GM21723 (cell line): ENCODE results near the gene ANXA9.

ENCODE experiments used
- ATAC-seq: cut with Tn5 transposase; IDR thresholded peaks from one replicate; pipeline ENCODE4 v1.9.1; 2021; ENCODE audit warnings: mild to moderate bottlenecking, moderate library complexity; ENCODE audit not compliant: unreplicated experiment

Gene ANXA9, protein sequence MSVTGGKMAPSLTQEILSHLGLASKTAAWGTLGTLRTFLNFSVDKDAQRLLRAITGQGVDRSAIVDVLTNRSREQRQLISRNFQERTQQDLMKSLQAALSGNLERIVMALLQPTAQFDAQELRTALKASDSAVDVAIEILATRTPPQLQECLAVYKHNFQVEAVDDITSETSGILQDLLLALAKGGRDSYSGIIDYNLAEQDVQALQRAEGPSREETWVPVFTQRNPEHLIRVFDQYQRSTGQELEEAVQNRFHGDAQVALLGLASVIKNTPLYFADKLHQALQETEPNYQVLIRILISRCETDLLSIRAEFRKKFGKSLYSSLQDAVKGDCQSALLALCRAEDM

DNA sequence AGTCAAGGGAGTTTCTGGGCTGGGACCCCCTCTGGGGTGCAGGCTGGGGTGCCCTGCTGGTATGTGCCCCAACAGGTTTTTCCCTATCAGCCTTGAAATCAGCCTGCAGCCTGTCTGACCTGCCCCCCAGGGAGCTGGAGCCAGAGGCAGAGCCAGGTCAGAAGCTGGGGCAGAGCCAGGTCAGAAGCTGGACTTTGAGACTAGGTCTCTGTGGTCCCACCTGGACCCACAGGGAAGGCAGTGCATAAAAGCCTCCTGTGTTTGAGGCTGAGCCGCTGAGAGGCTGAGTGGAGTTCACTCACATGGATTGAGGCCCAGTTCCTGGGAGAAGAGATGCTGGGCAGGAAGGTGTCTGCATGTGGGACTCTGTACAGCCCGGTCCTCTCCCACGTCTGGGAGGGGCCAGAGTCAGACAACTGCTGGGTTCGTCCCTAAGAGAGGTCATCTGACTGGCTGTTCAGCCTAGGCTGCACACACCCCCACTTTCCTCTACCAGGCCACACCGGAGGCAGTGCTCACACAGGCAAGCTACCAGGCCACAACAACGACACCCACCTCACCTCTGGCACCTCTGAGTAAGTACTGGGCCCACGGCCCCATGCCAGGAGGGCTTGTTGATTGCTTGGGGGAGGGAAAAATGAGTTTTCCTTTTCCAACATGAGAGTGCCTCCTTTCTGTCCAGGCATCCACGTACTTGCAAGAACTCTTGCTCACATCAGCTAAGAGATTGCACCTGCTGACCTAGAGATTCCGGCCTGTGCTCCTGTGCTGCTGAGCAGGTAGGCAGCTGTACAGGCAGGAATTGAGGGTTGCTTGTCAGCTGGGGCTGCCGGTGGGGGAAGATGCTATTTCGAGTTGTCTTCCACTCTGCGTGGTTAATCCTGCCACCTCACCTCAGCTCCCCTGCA is at the start of gene ANXA9:
ANXA9 (plus strand) TSS at position 488 of the 908 bp plus-strand sequence. CDS start 814 bp downstream, outside the sequence.
- ATAC-seq = no peak

DNA sequence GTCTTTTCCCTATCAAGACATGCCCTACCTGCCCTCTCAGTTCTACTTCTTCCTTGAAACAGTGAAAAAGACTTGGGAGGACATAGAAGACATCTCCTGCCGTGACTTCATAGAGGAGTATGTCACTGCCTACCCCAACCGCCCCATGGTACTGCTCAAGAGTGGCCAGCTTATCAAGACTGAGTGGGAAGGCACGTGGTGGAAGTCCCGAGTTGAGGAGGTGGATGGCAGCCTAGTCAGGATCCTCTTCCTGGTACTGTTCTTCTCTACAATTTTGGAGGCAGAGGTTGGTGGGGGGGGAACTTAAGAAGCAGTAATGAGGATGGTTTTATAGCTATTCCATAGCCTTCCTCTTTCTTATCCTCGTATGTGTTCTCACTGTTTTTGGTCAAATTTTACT is 37.2 kb upstream of the ANXA9 start:
- no peak for ATAC-seq

DNA sequence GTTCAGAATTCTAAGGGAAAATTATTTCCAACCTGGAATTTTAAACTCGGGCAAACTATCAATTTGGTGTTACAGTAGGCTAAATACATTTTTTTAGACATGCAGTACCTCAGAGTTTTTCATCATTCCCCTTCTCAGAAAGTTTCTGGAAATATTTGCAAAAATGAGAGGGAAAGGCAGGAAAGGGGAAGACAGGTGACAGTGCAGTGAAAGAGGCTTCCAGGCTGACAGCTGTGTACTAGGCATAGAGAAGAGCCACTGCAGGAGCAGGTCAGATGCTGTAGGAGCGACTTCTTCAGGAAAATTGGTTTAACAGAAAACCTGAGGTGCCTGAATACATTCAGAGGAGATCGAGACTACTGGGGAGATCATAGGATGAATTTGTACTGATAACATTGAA is 27.4 kb upstream of the ANXA9 start:
- ATAC-seq = no peak

DNA sequence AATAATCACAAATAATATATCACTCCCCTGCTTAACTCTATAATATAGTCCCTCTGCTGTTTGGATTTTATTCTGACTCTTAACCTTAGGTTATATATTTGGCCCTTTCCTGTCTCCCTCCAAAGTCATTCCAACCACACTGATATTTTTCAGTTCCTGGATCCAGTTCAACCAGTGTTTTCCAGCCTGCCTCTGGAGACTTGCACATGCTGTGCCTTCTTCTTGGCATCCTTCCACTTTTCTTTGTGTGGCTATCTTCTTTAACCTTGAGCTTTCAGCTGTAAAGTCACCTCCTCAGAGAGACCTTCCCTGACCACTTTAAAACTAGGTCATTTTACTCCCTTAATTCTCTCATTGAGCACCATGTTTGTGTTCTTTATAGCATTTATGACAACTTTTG is 26.8 kb upstream of the ANXA9 start:
- no peak for ATAC-seq

DNA sequence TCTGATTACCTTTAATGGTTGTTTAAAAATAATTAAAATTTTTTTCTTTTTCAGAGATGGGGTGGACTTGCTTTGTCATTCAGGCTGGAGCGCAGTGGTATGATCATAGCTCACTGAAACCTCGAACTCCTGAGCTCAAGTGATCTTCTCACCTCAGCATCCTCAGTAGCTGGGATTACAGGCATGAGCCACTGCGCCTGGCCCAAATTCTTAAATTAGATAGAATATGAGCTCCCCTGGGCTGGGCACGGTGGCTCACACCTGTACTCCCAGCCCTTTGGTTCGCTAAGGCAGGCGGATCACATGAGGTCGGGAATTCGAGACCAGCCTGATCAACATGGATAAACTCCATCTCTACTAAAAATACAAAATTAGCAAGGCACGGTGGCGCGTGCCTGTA is 24.4 kb upstream of the ANXA9 start:
- ATAC-seq = no peak

DNA sequence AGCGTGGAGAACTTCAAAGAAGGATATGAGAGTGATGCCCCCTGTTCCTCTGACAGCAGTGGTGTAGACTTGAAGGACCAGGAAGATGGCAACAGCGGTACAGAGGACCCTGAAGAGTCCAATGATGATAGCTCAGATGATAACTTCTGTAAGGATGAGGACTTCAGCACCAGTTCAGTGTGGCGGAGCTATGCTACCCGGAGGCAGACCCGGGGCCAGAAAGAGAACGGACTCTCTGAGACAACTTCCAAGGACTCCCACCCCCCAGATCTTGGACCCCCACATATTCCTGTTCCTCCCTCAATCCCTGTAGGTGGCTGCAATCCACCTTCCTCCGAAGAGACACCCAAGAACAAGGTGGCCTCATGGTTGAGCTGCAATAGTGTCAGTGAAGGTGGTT is 21.4 kb upstream of the ANXA9 start:
- ATAC-seq = no peak

DNA sequence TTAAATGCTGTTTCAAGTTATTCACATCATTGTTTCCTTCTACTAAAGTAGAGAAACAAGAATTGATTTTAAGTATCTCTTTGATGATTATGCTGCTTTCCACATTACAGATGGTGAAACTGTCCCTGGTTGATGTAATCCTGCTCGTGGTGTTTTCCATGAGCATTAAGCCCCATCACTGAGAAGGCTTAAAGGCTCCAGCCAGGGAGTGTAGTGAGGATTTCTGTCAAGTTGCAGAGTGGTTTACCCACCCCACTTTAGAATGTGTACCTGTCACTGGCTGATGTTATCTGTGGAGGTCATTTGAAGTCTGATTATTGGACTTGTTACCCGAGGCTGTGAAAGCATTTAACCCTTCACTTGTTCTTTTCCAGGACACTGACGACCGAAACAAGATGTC is 20.3 kb upstream of the ANXA9 start:
- no peak for ATAC-seq

DNA sequence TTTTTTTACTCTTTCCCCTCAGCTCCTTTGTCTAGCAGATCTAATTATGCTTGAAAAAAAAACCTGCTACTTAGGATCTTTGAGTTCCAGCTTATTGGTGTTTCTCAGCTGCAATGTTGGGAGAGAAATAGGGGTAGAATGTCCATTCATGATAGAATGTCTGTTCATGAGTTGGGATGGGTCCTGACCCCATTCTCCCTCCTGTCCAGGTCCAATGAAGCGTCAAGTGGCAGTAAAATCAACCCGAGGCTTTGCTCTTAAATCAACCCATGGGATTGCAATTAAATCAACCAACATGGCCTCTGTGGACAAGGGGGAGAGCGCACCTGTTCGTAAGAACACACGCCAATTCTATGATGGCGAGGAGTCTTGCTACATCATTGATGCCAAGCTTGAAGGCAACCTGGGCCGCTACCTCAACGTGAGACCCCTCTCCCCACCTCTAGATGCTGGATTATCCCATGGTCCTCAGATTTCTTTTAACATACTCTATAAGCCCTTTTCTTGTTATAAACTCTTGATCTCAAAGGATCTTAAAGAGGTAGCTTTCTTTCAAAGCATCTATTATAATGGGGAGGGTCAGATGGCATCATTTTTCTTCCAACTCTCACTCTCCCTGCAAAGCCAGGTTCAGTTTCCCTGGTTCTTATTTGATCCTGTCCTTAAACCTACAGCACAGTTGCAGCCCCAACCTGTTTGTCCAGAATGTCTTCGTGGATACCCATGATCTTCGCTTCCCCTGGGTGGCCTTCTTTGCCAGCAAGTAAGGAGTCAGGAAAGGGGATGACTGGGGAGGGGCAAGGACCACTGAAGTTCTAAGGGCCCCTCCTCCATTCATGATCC is 18.6 kb upstream of the ANXA9 start:
- no peak for ATAC-seq

DNA sequence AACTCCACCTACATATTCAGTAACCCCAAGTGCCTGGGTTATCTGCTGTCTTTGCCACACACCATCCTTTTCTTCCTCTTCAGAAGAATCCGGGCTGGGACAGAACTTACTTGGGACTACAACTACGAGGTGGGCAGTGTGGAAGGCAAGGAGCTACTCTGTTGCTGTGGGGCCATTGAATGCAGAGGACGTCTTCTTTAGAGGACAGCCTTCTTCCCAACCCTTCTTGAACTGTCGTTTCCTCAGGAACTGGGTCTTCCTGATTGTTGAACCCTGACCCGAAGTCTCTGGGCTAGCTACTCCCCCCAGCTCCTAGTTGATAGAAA is 18.0 kb upstream of the ANXA9 start:
- ATAC-seq = no peak

DNA sequence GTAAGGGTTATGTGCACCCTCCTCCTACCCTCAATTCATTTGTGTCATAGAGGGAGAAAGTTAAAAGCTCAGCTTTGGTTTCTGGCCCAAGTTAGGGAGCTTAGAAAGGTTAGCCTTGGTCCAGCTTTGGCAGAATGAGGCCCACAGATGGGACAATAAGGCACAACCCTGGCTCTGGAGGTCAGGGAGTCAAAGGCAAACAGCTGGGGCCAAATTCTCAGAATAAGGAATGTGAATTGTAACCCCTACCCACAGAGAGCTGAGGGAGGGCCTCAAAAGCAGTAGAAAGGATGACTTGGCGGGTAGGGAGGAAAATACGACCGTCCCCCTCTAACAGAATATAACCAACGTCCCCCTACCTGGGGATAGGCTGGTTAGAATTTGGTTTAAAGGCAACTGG is 16.5 kb upstream of the ANXA9 start:
- no peak for ATAC-seq

DNA sequence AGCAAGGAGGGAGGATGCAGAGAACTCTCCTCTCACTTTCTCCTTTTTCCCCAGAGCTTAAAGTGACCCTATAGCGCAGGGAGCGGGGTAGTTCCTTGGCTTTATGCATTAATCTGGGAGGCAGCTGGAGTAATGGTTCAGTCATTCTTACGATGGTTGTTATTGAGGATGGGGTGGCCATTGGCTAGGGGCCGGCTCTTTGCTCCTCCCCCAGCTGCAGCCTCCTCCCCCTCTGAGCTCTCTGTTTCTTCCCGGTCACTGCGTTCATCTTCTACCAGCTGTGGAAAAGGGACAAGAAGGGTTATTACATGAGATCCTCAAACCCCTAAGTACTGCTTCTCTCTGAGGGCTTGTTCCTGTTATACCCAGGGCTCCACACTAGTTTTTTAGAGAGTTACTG is 16.1 kb upstream of the ANXA9 start:
- no peak for ATAC-seq

DNA sequence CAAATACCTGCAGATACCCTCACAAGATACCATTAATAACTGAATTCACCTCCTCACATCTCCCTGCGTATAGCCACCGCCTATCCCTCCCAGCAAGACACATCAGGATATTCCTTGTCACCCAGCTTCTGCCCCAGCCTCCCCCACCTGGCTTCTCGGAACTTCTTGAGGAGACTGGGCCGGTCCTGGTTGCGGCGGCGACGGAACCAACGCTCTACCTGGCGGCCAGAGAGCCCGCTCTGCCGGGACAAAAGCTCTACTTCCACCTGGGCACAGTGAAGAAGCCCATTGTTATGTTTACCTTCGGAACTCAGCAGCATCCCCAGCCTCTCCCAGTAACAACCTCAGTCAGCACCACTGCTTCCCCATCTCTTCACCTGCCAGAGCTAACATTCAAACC is 14.2 kb upstream of the ANXA9 start:
- ATAC-seq = no peak

DNA sequence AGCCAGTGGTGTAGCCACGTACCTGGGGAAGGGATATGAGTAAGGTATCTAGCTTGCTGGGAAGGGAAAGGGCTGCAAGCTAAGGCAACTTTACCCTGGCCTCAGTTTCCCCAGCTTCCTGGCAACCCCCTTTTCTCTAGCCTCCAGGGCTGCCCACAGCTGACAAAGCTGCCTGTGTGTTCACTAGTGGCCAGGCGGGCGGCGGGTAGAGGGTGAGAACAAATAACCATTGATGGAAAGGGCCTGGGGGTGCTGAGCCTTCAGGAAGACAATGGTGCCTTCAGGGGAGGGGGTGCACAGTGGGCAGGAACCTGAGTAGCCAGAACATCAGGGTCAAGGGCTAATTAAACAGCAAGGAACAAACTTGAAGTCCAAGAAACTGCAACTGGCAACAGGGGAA is 13.6 kb upstream of the ANXA9 start:
- ATAC-seq = no peak

DNA sequence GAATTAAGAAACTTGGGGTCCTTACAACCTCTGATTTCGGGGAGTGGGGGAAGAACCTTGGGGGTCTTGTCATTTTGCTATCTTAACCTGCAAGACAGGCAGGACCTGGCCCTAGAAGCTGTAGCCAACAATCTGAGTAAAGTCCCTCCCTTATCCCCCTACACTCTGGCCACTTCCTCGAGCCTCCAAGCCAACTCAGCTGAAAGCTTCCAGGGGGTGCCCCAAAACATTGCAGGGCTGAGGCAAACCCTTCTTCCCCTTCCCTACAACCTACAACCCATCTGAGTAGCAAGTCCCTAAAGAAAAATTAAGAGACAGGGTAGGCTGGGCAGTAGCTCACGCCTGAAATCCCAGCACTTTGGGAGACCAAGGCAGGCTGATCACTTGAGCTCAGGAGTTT is 12.5 kb upstream of the ANXA9 start:
- ATAC-seq = no peak

DNA sequence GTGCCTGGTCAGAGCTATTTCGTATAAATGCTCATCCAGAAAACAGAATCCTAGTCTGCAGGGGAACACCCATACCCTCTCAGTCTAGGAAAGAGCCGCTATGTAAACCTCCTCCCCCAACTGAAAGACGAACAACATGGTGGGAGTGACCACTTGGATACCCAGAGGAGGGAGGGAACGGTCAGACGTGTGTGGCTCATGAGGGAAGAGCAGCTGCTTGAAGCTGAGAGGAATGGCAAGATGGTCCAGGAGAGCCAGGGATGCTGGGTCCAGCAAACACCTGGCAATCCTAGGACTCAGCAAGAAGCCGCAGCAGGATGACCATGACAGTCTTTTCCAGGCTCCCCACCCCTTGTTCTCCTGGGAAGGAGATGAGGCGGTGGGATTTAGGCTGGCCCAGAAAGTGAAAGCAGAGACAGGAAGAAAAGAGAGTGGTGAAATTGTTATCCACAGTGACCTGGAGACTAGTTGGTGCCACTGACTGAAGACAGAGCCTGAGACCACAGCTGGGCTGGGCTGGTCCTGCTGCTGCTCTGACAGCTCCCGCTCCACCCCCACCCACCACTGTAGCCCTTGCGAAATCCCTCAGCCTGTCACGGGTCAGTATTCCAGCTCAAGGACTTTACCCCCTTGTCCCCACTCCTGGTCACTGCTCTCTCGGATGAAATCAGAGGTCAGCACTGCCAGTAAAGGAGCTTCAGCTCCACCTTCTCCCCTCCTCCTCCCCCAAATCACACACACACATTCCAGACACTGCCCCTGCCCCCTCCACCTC is 11.1 kb upstream of the ANXA9 start:
- no peak for ATAC-seq

DNA sequence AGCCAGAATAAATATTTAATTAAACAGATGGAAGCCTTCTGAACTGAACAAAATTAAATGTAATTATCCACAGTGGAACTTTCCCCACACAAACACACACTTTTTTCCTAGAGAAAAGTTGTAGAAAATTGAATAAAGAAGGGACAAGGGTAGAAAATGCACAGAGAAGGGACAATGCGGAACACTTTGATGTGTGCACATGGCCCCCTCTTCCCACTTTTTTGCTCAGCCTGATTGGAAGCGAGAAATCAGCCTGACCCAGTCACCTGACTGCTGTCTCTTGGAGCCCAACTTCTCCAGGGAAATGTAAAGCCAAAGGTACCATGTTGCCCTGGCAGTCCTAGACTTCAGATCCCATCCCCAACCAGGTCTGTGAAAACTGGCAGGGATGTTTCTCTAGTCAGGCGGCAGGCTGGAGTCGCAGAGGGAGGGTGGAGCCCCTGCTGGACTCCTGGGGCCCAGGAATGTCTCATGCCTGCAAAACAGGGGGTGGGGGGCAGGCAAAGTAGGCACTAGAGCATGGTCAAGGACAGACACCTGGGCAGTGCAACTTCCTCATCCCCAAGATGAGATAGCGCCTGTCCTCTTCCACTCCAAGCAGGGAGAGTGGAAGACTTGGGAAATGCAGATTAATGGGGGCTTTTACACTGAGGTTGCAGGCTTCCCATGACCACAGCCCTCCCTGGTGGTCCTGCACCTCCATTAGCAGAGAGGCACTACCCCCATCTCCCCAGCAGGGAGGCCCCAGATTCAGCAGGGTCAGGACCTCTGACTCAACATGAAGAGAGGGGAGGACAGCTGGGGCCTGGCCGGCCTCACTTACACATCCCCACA is 10.3 kb upstream of the ANXA9 start:
- no peak for ATAC-seq

DNA sequence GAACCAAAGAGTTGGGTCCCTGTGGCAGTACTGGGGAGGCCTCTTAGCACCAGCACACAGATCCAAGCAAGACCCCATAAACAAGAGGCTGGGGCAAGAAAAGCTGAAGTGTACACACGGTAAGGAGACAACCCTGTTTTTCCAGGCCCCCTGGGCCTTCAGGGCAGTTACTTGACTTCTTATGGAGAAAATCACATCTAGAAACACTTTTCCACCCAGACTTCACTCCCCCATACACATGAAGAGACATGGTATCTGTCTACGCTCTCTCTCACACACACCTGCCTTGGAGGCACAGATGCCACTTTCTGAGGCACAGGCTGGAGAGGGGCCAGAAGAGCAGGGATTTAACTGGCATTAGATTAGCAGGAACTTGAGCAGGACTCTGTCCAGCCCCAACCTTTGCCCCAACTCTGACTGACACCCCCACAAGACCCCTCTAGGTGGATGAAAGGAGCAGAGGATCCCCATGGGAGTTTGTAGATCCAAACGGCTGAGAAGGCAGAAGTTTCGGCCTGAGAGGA is 9.6 kb upstream of the ANXA9 start:
- ATAC-seq = no peak

DNA sequence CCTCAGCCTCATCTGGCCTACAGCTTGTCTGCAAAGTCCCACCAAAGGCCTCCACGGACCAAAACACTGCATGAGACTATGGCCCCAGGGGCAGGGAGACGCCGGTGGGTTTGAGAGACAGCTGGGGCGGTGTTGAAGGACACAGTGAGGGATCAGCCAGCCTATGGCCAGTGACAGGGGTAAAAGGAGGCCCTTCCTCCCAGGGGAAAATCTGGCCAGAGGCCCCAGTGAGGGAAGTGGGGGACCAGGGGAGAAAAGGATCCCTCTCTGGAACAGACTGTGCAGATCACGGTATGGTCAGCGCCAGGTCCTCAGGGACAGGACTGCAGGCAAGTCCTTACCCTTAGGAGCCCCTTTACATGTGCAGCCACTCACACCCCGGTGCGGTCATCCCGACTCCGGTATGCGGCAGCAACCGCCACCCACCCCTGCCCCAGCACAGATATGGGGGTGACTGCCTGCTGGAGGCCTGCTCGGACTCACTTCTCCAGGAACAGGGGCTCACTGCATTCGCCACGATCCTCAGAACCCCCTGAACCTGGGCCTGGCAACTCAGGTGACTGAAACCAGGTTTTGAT is 8.7 kb upstream of the ANXA9 start:
- no peak for ATAC-seq
